ENCODE measurements around the gene ELMO1.

The ELMO1 gene

GRCh38 chr7:37194943-37195342, 253.7 kb downstream of the ELMO1 start:
- H2BK15ac ChIP-seq (replicated peaks; ENCODE audit: low read depth): no peak overlapping the region
- WGBS (ENCODE audit: extremely low coverage, insufficient coverage, low lambda C conversion rate): no CpG with 5 or more reads among the region's 4 CpGs
- H3K56ac ChIP-seq (ENCODE audit: low read length): no peak overlapping the region
- no peaks in the 10 kb centered on the region for H3K4me1 ChIP-seq (ENCODE audit: control insufficient read depth, low read depth, low read length)
- no peak overlapping the region for H2AK5ac ChIP-seq (ENCODE audit: low read length)
- no peaks in the 10 kb centered on the region for H3K27me3 ChIP-seq (ENCODE audit: insufficient read depth, low read length, poor library complexity)
- H4K5ac ChIP-seq (ENCODE audit: low read length): no peak overlapping the region
- H2BK120ac ChIP-seq (ENCODE audit: low read depth, low read length): no peak overlapping the region
- no peak overlapping the region for H3K9ac ChIP-seq (ENCODE audit: low read length)
- no peak overlapping the region for H3K27ac ChIP-seq (ENCODE audit: low read depth, low read length)
- no peak overlapping the region for H3K4ac ChIP-seq (ENCODE audit: low read depth, low read length)
- no peak overlapping the region for H4K8ac ChIP-seq (ENCODE audit: low read depth, low read length)
- no peak overlapping the region for H3K18ac ChIP-seq (ENCODE audit: low read length)
- H2BK5ac ChIP-seq (ENCODE audit: low read length): no peak overlapping the region
- no peak overlapping the region for H3K4me3 ChIP-seq (ENCODE audit: low read length)
- H3K23ac ChIP-seq (ENCODE audit: low read length): no peak overlapping the region
- H3K4me2 ChIP-seq (ENCODE audit: low read length): no peak overlapping the region
- no peaks in the 10 kb centered on the region for H3K79me2 ChIP-seq (ENCODE audit: control insufficient read depth, insufficient read depth, low read length)
- H3K79me1 ChIP-seq (ENCODE audit: low read length): no peaks in the 10 kb centered on the region
- H3K36me3 ChIP-seq (ENCODE audit: control insufficient read depth, insufficient read depth, low read length): no peaks in the 10 kb centered on the region
- no peak for DNase-seq

GRCh38 chr7:37193775-37194135, 254.9 kb downstream of the ELMO1 start:
- Histone ChIP-seq H2BK120ac (ENCODE audit: low read depth, low read length) (no peak overlapping the region), H3K4me1 (ENCODE audit: control insufficient read depth, low read depth, low read length) (no peaks in the 10 kb centered on the region), H3K4ac (ENCODE audit: low read depth, low read length) (no peak overlapping the region), H2BK15ac (replicated peaks; ENCODE audit: low read depth) (no peak overlapping the region), H3K36me3 (ENCODE audit: control insufficient read depth, insufficient read depth, low read length) (no peaks in the 10 kb centered on the region), H3K56ac (ENCODE audit: low read length) (no peak overlapping the region), H3K27me3 (ENCODE audit: insufficient read depth, low read length, poor library complexity) (no peaks in the 10 kb centered on the region), H3K9ac (ENCODE audit: low read length) (no peak overlapping the region), H2AK5ac (ENCODE audit: low read length) (no peak overlapping the region), H3K79me1 (ENCODE audit: low read length) (no peaks in the 10 kb centered on the region), H3K23ac (ENCODE audit: low read length) (no peak overlapping the region), H4K8ac (ENCODE audit: low read depth, low read length) (no peak overlapping the region), H3K27ac (ENCODE audit: low read depth, low read length) (no peak overlapping the region), H4K5ac (ENCODE audit: low read length) (no peak overlapping the region), H3K18ac (ENCODE audit: low read length) (no peak overlapping the region), H2BK5ac (ENCODE audit: low read length) (no peak overlapping the region), H3K79me2 (ENCODE audit: control insufficient read depth, insufficient read depth, low read length) (no peaks in the 10 kb centered on the region), H3K4me2 (ENCODE audit: low read length) (no peak overlapping the region), H3K4me3 (ENCODE audit: low read length) (no peak overlapping the region)
- whole genome bisulfite sequencing (ENCODE audit: extremely low coverage, insufficient coverage, low lambda C conversion rate): no CpG with 5 or more reads among the region's 2 CpGs
- DNase-seq: no peak

GRCh38 chr7:37193087-37193774, 255.4 kb downstream of the ELMO1 start:
- Histone ChIP-seq H3K56ac (ENCODE audit: low read length) (no peak overlapping the region), H3K79me1 (ENCODE audit: low read length) (no peaks in the 10 kb centered on the region), H3K4me3 (ENCODE audit: low read length) (no peak overlapping the region), H2AK5ac (ENCODE audit: low read length) (no peak overlapping the region), H3K4me1 (ENCODE audit: control insufficient read depth, low read depth, low read length) (no peaks in the 10 kb centered on the region), H3K4me2 (ENCODE audit: low read length) (no peak overlapping the region), H3K4ac (ENCODE audit: low read depth, low read length) (no peak overlapping the region), H3K27me3 (ENCODE audit: insufficient read depth, low read length, poor library complexity) (no peaks in the 10 kb centered on the region), H4K5ac (ENCODE audit: low read length) (no peak overlapping the region), H2BK120ac (ENCODE audit: low read depth, low read length) (no peak overlapping the region), H2BK15ac (replicated peaks; ENCODE audit: low read depth) (no peak overlapping the region), H3K18ac (ENCODE audit: low read length) (no peak overlapping the region), H3K79me2 (ENCODE audit: control insufficient read depth, insufficient read depth, low read length) (no peaks in the 10 kb centered on the region), H4K8ac (ENCODE audit: low read depth, low read length) (no peak overlapping the region), H2BK5ac (ENCODE audit: low read length) (no peak overlapping the region), H3K9ac (ENCODE audit: low read length) (no peak overlapping the region), H3K27ac (ENCODE audit: low read depth, low read length) (no peak overlapping the region), H3K23ac (ENCODE audit: low read length) (no peak overlapping the region), H3K36me3 (ENCODE audit: control insufficient read depth, insufficient read depth, low read length) (no peaks in the 10 kb centered on the region)
- no CpG with 5 or more reads among the region's 16 CpGs for WGBS (ENCODE audit: extremely low coverage, insufficient coverage, low lambda C conversion rate)
- no peak for DNase-seq

- no peaks in the 10 kb centered on the region for H3K4me1 ChIP-seq (ENCODE audit: control insufficient read depth, low read depth, low read length)
- DNase-seq: no peak
- H4K8ac ChIP-seq (ENCODE audit: low read depth, low read length): no peak overlapping the region
- no peaks in the 10 kb centered on the region for H3K79me1 ChIP-seq (ENCODE audit: low read length)
- no peak overlapping the region for H2BK120ac ChIP-seq (ENCODE audit: low read depth, low read length)
- H3K27me3 ChIP-seq (ENCODE audit: insufficient read depth, low read length, poor library complexity): no peaks in the 10 kb centered on the region
- H3K23ac ChIP-seq (ENCODE audit: low read length): no peak overlapping the region
- no peaks in the 10 kb centered on the region for H3K36me3 ChIP-seq (ENCODE audit: control insufficient read depth, insufficient read depth, low read length)
- H2BK5ac ChIP-seq (ENCODE audit: low read length): no peak overlapping the region
- no peak overlapping the region for H3K56ac ChIP-seq (ENCODE audit: low read length)
- no peaks in the 10 kb centered on the region for H3K79me2 ChIP-seq (ENCODE audit: control insufficient read depth, insufficient read depth, low read length)
- no peak overlapping the region for H3K4me2 ChIP-seq (ENCODE audit: low read length)
- no peak overlapping the region for H3K4me3 ChIP-seq (ENCODE audit: low read length)
- WGBS (ENCODE audit: extremely low coverage, insufficient coverage, low lambda C conversion rate): no CpG with 5 or more reads among the region's 6 CpGs
- no peak overlapping the region for H3K27ac ChIP-seq (ENCODE audit: low read depth, low read length)
- H3K9ac ChIP-seq (ENCODE audit: low read length): no peak overlapping the region
- H3K18ac ChIP-seq (ENCODE audit: low read length): no peak overlapping the region
- H2BK15ac ChIP-seq (replicated peaks; ENCODE audit: low read depth): no peak overlapping the region
- no peak overlapping the region for H4K5ac ChIP-seq (ENCODE audit: low read length)
- no peak overlapping the region for H3K4ac ChIP-seq (ENCODE audit: low read depth, low read length)
- H2AK5ac ChIP-seq (ENCODE audit: low read length): no peak overlapping the region
These were observed 256.9 kb downstream of the ELMO1 start for GRCh38 chr7:37191797-37192196.

DNA sequence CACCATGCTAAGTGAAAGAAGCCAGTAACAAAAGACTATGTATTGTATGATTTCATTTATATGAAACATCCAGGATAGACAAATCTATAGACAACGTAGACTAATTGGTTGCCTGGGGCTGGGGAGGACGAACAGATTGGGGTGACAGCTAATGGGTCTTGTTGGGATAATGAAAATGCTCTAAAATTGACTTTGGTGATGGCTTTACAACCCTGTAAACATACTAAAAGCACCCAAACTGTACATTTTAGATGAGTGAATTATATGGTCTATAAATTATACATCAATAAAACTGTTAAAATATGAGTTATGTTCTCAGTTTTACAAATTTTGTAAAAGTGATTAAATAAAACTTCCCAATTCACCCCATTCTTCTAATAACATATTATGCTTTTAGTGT, 261.5 kb downstream of the ELMO1 start:
- Histone ChIP-seq H3K23ac (ENCODE audit: low read length) (no peak overlapping the region), H3K18ac (ENCODE audit: low read length) (no peak overlapping the region), H3K79me2 (ENCODE audit: control insufficient read depth, insufficient read depth, low read length) (no peaks in the 10 kb centered on the region), H3K27ac (ENCODE audit: low read depth, low read length) (no peak overlapping the region), H3K56ac (ENCODE audit: low read length) (no peak overlapping the region), H3K4me2 (ENCODE audit: low read length) (no peak overlapping the region), H2BK120ac (ENCODE audit: low read depth, low read length) (no peak overlapping the region), H4K5ac (ENCODE audit: low read length) (no peak overlapping the region), H3K4me3 (ENCODE audit: low read length) (no peak overlapping the region), H2BK15ac (replicated peaks; ENCODE audit: low read depth) (no peak overlapping the region), H4K8ac (ENCODE audit: low read depth, low read length) (no peak overlapping the region), H3K4ac (ENCODE audit: low read depth, low read length) (no peak overlapping the region), H3K27me3 (ENCODE audit: insufficient read depth, low read length, poor library complexity) (no peaks in the 10 kb centered on the region), H2AK5ac (ENCODE audit: low read length) (no peak overlapping the region), H3K36me3 (ENCODE audit: control insufficient read depth, insufficient read depth, low read length) (no peaks in the 10 kb centered on the region), H3K79me1 (ENCODE audit: low read length) (no peaks in the 10 kb centered on the region), H2BK5ac (ENCODE audit: low read length) (no peak overlapping the region), H3K9ac (ENCODE audit: low read length) (no peak overlapping the region), H3K4me1 (ENCODE audit: control insufficient read depth, low read depth, low read length) (peaks cover 3% of the 10 kb centered on the region)
- no CpG with 5 or more reads among the region's 2 CpGs for WGBS (ENCODE audit: extremely low coverage, insufficient coverage, low lambda C conversion rate)
- DNase-seq: no peak

GRCh38 chr7:37186753-37187152, 261.9 kb downstream of the ELMO1 start:
- no peaks in the 10 kb centered on the region for H3K27me3 ChIP-seq (ENCODE audit: insufficient read depth, low read length, poor library complexity)
- no peak overlapping the region for H3K4me2 ChIP-seq (ENCODE audit: low read length)
- H2BK15ac ChIP-seq (replicated peaks; ENCODE audit: low read depth): no peak overlapping the region
- H2AK5ac ChIP-seq (ENCODE audit: low read length): no peak overlapping the region
- H3K4me1 ChIP-seq (ENCODE audit: control insufficient read depth, low read depth, low read length): peaks cover 3% of the 10 kb centered on the region
- H3K9ac ChIP-seq (ENCODE audit: low read length): no peak overlapping the region
- H3K23ac ChIP-seq (ENCODE audit: low read length): no peak overlapping the region
- DNase-seq: no peak
- H2BK5ac ChIP-seq (ENCODE audit: low read length): no peak overlapping the region
- H3K4me3 ChIP-seq (ENCODE audit: low read length): no peak overlapping the region
- H3K27ac ChIP-seq (ENCODE audit: low read depth, low read length): no peak overlapping the region
- H3K18ac ChIP-seq (ENCODE audit: low read length): no peak overlapping the region
- H3K79me1 ChIP-seq (ENCODE audit: low read length): no peaks in the 10 kb centered on the region
- H3K56ac ChIP-seq (ENCODE audit: low read length): no peak overlapping the region
- no peak overlapping the region for H3K4ac ChIP-seq (ENCODE audit: low read depth, low read length)
- no peak overlapping the region for H2BK120ac ChIP-seq (ENCODE audit: low read depth, low read length)
- no peaks in the 10 kb centered on the region for H3K36me3 ChIP-seq (ENCODE audit: control insufficient read depth, insufficient read depth, low read length)
- no peak overlapping the region for H4K8ac ChIP-seq (ENCODE audit: low read depth, low read length)
- no peak overlapping the region for H4K5ac ChIP-seq (ENCODE audit: low read length)
- no CpG with 5 or more reads among the region's 1 CpG for WGBS (ENCODE audit: extremely low coverage, insufficient coverage, low lambda C conversion rate)
- no peaks in the 10 kb centered on the region for H3K79me2 ChIP-seq (ENCODE audit: control insufficient read depth, insufficient read depth, low read length)
